A204.1 (cell line): Measurements from ENCODE around the gene GPC1.

Source experiments
- FAIRE-seq: peaks from 2 replicates; lab custom pipeline; 2012; peaks lifted over from hg19 to GRCh38; lab: Jason Lieb, UNC

GPC1 gene

DNA sequence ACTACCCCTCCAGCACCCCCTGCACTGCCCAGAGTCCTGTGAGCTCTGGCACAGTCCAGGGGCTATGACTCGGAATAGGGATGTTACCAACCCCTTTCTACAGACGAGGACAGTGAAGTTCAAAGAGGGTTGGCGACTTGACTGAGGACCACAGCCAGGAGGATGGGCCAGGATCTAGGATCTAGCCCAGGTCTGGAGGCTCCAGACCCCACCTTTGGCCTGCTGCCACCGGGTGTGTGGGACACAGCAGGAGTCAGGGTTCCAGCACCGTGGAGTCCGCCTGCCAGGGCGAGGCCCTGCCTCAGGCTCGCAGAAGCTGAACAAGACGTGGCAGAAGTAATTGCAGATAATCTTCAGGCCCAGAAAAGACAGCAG, 37.9 kb upstream of the GPC1 start:
- no peak for FAIRE-seq

DNA sequence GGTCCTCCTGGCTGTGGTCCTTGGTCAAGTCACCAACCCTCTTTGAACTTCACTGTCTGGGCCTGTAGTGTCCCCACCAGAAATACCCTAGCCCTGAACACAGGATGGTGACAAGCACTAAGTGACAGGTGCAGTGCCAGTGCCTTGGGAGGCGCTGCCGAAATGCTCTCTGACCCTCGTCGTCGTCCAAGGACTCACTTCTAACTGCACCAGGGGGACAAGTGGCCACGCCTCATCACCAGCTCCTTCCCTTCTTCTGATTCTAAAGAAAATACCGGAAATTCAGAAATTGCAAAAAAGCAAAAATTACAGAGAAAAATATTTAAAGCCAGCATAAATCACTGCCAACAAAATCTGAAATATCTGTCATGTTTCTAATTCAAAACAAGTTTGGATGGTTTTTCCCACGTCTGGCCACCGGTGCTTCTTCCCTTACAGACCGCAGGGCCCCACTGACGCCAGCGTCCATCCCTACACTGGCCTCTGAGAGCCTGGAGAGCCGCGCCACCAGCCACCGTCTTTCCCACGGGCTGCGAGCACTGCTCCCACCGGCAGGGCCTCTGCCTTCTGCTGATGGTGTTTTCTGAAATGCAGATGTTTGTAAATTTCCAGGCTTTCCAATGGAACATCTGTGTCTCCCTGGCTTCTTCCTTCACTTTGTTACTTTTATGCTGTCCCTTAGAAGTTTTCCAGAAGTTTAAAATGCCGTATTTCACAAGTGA, 37.4 kb upstream of the GPC1 start:
- no peak for FAIRE-seq

DNA sequence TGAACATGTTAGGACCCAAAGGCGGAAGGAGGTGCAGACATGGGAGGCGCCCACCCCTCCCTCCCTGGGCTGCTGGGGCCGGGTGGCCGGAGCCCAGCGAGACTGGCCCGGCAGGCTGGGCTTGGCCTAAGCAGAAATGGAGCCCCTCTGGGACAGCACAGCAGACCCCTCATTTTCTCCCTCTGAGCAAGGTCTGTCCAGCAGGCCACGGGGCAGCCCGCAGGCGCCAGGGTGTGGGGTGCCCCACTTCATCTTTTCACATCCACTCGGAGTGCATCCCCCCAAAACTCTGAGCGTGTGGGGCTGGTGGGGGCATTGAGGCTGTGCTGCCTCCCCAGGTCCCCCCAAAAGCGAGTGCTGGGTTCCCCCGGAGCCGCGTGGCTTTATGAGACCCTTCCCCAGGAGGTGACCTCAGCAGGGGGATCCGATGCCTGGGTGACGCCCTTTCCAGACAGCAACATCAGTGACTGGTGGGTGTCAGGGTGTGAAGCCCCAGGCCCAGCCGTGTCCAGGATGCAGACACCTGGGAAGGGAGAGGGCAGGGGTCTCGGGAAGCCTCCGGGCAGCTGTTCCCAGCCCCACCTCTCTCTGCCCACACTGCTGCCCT, 36.7 kb upstream of the GPC1 start:
- no peak for FAIRE-seq

DNA sequence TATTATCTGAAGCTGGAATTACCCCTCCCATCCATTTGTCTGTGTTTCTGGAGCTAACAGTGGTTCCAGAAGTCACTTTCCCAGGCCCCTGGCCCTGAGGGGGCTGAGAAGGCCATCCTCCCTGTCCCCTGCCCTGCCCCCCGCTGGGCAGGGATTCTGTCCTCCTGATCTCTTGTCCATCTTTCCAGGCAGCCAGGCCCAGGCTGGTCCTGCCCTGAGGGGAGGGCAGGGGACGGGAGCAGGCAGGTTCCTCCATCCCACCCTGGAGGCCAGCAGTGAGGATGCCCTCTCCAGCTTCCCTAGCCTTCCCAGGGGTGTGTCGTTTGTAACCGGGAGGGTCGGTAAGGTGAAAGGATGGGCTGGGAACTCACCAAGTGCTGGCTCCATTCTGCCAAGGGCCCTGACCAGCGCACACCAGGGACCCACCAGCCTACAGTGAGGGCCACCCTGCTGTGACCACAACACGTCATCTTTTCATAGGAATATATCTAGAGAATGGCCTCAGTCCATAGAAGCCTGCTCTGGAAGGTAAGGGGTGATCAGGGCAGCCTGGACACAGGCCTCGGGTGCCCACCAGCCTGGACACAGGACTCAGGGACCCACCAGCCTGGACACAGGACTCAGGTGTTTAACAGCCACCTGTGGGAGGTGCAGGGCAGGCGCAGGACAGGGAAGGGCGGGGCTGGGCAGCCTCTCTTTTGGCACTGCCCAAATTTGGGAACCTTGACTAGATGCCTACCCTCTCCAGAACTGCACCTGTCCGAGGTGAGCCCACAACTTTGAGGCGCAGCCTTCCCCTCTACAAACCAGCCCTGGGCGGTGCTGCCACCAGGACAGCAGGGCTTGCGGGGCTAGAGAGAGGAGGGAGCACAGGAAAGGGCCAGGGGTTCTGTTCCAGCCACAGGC, 35.8 kb upstream of the GPC1 start:
- no peak for FAIRE-seq

DNA sequence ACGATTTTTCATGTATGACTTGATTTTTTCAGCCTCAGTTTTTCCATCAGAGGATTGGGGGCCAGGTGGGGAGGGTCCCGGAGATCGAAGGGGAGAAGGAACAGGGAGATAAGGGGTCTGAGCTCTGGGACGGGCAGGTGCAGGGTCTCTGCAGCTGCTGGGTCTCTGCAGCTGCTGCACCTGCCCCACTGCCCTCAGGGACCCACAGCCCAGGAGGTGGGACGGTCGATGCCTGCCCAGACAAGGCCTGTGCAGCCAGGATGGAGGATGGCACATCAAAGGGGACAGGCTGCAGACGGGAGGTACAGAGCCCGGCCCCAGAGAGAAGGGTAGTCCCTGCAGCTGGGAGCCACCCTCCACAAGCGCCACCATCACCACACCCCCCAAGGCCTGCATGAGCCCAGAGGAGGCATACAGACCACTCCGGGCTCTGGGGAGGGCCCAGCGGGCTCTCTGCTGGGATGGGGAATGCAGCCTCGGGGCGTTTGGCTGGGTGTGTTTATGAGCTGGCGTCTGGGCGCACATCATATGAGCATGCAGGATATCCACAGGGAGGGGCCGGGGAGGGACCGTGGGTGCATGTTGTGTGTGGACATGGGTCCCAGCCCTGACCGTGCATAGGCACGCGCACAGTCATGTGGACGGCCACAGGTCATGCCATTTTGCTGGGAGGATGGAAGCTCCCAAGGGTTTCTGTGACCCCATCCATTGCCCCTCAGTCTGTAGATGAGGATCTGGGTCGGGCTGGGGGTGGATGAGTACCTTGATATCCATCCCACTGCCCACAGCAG, 34.9 kb upstream of the GPC1 start:
- no peak for FAIRE-seq

DNA sequence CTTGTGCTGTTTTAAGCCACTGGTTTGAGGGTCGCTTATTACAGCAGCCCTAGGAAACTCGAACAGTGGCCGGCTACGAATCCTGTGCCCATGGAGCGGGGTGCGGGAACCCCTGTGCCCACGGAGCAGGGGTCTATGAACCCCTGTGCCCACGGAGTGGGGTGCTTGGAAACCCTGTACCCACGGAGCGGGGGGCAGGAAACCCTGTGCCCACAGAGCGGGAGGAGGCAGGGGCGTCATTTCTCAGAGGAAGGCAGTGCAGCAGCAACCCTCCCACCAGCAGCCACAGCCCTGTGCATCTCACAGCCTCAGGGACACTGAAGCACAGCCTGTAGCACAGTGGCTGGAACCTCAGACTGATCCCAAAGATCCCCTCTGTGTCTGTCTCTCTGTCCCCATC, 34.2 kb upstream of the GPC1 start:
- no peak for FAIRE-seq

DNA sequence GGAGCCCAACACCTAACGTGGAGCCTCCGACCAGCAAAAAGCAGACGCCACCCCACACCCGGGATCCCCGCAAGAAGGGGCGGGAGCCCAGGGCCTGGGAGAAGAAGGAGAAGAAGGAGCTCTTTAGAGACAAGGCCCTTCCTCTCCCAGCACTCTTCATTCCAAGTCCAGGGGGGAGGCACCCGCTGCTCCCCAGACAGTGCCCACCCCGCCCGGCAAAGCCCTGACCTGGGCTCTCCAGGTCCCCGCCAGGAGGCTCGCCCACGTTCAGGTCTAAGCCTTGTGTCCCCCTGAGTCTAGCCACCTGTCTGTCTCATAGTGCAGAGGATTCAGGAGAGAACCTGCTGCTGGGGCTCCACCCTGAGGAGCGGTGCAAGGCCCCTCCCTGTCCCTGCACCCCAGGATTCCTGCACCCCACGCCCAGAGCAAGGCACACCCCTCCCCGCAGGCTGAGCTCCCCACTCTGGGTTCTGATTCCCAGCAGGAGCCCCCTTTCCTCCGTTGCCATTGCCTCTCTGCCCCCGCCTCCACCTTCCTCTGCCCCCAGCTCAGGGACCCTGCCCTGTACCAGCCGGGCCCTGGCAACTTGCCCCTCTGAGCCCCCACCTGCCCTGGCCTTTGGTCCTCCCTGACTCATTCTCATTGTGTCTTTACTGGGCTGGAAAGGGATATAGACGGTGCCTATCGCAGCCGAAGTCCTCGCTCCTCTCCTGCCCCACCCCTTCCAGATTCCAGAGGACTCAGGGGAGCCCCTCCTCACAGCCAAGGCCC, 33.5 kb upstream of the GPC1 start:
- FAIRE-seq, result no peak

DNA sequence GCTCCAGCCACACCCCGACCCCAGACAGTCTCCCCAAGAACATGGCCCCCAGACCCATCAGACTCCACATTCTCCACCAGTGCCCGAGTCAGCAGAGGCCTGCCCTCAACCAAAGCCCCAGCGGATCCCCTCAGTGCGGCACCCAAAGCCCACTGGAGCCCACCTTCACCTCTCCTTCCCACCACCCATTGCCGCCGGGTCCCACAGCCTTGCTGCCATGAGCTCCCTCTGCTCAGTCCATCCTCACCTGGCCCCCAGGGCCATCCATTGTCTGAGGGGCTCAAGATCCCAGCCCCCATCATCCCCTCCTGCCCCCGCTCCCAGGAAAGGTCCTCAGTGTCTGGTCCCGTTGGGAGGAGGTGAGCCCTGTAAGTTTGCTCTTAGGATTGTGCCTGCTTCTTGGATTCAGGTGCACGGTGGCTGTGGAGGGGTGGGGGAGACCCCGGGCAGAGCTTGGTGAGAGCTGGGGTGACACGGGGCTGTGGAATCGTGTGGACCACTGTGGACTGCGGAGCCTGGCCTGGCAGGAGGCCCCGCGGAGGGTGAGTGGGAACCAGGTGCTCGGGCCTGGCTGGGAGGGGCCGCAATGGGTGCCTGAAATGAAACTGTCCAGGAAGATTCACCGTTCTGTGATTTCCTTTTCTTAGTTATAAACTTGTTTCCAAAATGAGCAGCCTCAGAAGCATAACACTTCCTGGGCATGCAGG, 32.7 kb upstream of the GPC1 start:
- FAIRE-seq, result no peak

DNA sequence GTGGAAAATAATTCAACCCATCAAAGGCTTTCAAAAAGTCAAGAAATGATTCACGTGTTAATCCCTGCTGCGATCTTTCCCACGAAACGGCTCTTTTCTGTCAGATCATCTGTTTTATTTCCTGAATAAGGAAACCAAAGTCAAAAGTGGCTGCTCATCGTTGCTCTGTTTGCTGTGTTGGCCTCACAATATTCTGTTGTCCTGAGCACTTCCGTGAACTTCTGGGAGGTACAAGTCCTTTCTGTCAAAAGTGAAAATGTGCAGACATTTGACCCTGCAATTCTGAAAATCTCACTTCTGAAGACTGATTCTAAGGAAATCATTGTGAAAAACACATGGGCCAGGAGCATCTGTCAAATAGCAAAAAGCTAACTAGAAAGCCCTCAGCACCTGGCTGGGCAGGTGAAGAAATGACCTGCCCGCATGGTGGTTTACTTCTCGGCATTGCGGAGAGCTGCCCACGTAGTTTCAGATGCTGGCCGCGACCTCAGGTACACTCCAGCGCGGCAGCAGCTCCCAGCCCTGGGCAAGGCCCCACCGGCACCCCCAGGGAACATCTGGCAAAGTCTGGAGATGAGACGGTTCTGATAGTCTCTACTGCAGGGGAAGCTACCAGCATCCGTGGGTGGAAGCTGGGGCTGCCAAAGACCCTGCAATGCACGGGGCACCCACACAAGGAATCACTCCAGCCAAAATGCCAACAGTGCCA, 31.9 kb upstream of the GPC1 start:
- FAIRE-seq, result no peak

DNA sequence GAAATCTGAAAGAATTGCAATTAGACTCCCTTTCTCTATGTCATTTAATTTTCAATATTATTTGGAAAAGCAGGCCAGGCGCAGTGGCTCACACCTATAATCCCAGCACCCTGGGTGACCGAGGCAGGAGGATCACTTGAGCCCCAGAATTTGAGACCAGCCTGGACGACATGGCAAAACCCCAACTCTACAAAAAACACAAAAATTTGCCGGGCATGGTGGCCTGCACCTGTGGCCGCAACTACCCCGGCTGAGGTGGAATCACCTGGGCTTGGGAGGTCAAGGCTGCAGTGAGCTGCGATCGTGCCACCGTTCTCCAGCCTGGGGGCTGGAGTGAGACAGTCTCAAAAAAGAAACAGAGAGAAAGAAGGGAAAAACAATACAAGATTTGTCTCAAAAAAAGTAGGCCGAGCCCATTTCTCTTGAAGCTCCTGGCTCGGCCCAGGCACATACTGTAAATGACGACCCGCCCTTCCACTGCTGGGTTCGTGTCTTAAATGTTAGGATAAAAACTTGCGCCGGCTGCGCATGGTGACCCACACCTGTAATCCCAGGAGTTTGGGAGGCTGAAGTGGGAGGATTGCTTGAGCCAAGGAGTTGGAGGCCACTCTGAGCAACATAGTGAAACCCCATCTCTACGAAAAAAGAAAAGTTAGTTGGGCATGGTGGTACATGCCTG, 31.1 kb upstream of the GPC1 start:
- no peak for FAIRE-seq

DNA sequence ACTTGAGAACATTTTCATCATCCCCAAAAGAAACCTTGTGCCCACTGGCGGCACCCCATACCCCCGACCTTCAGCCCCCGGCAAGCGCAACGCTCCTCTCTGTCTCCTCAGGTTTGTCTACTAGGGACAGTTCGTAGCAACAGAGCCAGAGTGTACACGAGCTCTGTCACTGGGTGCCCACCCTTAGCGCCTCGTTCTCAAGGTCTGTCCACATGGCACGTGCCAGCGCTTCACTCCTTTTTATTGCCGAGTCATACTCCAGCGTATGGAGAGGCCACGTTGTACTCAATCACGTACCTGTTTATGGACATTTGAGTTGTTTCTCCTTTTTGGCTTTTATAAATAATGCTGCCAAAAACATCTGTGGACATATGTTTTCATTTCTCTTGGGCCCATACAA, 30.3 kb upstream of the GPC1 start:
- FAIRE-seq, result no peak

DNA sequence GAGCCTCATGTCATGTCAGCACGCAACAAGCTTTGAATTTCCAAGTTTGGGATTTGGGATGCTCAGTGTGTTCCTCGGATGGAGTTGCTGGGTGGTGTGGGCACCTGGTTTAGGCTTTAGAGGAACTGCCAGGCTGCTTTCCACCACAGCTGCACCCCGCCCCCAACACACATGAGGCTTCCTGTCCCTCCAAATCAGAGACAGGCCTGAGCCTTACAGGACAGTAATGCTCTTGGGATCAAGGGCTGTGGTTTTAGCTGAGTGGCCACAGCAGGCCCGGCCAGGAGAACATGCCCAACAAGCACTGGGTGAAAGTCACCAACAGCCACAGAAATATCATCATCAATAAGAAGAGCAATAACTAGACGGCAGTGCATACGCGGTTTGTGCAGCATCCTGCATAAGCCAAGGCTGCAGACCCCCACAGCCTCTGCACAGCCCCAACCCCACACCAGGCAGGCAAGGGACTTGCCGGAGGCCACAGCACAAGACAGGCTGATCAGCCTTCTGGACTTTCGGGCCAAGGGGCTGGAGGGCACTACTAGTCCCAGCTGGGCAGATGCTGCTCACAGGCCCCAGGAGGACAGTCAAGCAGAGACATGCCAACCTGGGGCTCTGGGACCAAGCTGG, 29.7 kb upstream of the GPC1 start:
- no peak for FAIRE-seq

DNA sequence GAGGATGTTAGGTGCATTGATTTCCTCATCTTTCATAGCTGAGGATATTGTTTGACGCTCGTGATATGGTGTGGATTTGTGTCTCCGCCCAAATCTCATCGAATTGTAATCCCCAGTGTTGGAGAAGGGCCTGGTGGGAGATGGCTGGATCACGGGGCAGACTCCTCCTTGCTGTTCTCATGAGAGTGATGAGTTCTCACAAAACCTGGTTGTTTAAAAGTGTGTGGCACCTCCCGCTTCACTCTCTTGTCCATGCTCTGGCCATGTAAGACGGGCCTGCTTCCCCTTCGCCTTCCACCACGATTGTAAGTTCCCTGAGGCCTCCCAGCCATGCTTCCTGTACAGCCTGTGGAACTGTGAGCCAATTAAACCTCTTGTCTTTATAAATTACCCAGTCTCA, 28.4 kb upstream of the GPC1 start:
- FAIRE-seq, result no peak

DNA sequence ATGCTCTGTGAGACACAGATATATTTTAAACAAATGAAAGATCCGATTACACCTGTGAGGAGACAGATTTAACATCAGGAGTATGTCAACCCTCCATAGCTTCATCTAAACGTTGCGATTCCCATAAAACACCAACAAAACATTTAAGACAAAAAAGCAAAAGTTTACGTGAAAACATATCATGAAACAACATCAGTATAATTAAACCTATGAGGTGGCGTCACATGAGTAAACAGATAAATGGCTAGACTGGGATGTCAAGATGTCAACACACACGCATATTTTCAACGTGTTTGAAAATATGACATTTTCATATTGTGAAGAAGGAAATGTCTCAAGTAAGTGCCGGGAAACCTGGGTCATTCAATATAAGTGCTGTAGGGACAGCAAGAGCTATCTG, 25.5 kb upstream of the GPC1 start:
- FAIRE-seq, result no peak

DNA sequence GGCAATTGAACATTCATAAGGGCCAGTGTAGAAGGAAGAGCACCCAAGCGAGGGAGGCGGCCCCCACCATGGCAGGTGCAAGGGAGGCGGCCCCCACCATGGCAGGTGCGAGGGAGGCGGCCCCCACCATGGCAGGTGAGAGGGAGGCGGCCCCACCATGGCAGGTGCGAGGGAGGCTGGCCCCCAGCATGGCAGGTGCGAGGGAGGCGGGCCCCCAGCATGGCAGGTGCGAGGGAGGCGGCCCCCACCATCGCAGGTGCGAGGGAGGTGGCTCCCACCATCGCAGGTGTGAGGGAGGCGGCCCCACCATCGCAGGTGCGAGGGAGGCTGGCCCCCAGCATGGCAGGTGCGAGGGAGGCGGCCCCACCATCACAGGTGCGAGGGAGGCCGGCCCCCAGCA, 24.7 kb upstream of the GPC1 start:
- no peak for FAIRE-seq

DNA sequence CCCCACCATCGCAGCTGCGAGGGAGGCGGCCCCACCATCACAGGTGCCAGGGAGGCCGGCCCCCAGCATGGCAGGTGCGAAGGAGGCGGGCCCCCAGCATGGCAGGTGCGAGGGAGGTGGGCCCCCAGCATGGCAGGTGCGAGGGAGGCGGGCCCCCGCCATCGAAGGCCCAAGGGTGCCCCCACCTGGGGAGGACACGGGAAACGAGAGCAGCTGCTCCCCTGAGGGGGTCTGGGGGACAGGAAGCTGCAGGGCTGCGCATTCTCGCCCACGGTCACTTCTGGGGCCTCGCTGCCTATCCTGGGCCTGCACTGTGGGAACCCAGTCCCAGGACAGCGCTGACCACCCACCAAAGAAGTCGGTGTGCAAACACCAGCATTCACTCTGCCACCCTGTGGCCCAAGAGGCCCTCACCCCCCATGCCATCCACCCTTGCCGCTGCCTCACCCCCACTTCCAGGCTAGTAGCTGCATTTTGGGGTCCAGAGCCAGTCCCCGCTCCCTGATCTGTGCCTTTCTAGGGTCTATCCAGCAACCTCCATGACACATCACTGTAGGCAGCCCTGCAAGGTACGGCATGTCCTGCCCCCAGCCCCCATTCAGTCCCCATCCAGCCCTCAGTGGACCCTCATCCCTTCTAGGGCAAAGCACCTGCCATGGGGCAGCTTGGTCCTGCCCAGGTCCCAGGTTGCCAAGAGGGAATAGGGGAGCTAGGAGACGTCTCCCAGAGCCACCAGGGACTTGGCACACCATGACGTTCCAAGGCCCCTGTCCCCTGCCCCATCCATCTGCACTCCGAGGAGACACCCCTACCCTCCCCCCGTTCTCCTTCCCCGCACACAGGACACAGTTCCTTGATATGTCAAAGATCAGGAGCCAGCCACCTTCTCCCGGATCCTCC, 24.0 kb upstream of the GPC1 start:
- no peak for FAIRE-seq

DNA sequence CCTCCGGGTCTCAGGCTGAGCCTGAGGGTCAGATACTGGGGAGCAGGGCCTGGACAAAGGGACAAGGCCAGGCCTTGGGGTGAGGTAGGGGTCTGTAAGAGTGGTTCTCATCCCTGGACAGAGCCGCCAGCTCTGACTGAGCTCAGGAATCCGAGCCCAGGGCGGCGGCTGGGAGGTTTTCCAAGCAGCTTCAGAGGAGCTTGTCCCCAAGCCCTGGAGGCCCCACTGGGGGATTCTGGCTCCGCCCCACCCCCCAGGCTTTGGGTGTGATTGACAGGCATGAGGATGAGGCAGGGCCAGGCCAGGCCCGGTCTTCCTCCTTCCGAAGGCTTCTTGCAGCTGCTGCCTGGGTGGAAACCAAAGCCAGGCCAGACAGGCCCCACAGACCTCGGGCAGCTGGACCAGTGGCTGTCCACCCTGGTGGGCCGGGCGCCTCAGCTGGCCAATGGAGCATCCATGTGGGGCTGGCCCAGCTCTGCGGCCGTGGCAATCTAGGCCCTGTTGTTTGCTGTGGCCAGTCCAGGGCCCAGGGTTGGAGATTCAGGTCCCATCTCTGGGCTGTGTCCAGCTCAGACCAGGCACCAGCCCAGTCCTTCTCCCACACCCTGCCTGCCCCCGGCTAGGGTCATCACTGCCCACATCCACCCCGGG, 23.1 kb upstream of the GPC1 start:
- no peak for FAIRE-seq
